OCI-LY7 (cell line): Measurements from ENCODE around the gene ENOX1.

ENCODE experiments used
- EZH2phosphoT487 ChIP-seq: fragments of 200-600 bp; sonication (generic); IDR thresholded peaks from 2 replicates; pipeline ENCODE4 v1.6.1; 2018; ENCODE audit warnings: low read depth, borderline replicate concordance, mild to moderate bottlenecking, mixed run types, antibody characterized with exemption, low read length, moderate library complexity, mixed read lengths
- TF ChIP-seq, protein P1 (sequence below): fragments of 200-600 bp; sonication (generic); conservative IDR thresholded peaks from 2 replicates; pipeline ENCODE4 v1.5.1; 2014; ENCODE audit warnings: mild to moderate bottlenecking, antibody characterized with exemption, low read length, moderate library complexity, mixed read lengths

DNA sequence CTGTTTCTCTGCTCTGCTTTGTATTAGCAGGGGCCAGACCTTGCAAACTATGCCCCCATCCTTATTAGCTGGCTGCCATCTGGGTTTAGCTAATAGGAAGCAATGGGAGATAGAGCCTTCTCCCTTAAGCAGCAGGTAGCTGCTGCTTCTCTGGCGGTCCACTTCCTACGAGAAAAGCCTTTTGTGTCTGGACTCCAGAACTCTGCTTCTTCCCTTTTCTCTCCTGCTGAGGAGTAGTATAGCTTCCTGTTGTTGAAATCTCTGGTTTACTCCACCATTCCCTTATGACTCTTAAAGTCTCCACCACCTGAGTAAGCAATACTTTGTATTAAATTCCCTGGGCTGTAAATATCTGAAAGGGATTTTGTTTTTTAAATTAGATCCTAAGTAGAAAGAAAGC, 616.3 kb downstream of the ENOX1 start:
- TF ChIP-seq, protein P1, sequence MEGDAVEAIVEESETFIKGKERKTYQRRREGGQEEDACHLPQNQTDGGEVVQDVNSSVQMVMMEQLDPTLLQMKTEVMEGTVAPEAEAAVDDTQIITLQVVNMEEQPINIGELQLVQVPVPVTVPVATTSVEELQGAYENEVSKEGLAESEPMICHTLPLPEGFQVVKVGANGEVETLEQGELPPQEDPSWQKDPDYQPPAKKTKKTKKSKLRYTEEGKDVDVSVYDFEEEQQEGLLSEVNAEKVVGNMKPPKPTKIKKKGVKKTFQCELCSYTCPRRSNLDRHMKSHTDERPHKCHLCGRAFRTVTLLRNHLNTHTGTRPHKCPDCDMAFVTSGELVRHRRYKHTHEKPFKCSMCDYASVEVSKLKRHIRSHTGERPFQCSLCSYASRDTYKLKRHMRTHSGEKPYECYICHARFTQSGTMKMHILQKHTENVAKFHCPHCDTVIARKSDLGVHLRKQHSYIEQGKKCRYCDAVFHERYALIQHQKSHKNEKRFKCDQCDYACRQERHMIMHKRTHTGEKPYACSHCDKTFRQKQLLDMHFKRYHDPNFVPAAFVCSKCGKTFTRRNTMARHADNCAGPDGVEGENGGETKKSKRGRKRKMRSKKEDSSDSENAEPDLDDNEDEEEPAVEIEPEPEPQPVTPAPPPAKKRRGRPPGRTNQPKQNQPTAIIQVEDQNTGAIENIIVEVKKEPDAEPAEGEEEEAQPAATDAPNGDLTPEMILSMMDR, result no peak
- no peak for TF ChIP-seq EZH2phosphoT487
